NCI-H2107 treated with DMSO at 0.1 percent for 48 hours (cell line): ENCODE data around the gene DNAJC3.
A peak's percentile ranks its signal among the peaks of the same experiment; 100 is the strongest.
"Not testable (repeated sequence)": the region's sequence is repeated elsewhere in the genome, so short reads cannot be mapped to it uniquely, and the experiment has no call there.

ENCODE experiments used
- DNase-seq: peaks from one replicate; lab custom pipeline; 2025; ENCODE audit not compliant: unreplicated experiment; lab: John Stamatoyannopoulos, UW

The DNAJC3 gene

GRCh38 chr13:95667235-95667634, 9.7 kb upstream of the DNAJC3 start:
- not testable (repeated sequence) for DNase-seq

- no peak for DNase-seq
Measured at GRCh38 chr13:95671597-95671996, 5.3 kb upstream of the DNAJC3 start.

DNA sequence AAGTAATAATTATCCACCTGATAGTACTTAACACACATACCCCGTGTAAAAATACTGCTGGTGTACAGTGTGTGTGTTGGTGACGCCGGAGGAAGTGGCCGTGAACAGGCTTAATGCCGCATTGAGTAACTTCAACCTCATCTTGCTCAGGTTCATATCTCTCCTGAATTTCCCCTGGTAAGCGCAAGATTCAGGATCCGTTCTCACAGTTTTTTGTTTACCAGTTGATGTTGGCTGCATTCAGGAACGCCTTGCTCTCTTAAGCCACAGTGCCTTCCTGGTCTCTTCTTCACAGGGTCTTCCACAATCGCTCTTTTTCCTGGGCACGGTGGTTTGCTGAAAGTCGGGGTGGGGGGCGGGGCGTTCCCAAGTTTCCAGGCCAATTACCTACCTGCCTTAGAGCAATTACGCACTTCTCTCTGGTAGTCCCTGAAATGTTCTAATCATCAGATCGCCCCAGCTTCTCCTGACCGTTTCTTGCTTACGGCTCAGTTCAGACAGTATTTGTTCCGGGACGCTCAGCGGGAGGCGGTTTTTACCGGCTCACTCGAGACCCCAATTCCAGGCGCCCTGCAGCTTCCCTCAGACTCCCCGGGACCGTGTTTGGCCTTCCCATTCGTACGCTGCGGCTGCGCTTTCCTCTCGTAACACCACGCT, 706 bp upstream of the DNAJC3 start:
- peak; percentile 58 for DNase-seq

DNA sequence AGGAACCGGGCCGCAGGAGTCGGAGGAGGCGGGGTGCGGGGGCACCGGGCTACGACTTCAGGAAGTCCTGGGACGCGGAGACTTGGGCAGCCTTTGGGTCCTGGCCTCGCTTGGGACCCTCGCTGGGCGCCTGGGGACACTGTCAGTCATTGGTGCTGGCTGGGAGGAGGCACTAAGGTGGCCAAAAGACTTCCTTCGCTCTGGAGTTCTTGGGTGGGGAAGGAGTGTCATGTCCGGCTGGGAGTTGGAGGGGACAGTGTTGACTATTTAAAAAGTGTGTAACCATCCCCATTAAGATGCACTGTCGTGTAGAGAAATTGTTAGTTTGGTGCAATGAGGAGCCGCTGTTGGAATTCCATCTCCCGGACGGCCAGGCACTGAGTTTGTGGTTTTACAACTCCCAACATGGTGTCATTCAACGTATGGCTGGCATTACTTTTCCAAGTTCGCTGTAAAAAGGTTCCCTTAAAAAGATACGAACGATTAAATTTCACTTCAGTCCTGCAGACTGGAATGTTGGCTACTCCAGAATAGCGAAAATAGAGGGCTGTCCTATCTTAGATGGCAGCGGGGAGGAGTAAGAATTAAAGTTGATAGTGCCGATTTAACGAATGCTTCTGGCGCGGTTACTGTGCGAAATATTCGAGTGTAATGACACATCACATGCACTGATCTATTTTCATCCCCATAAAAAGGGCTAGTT, 776 bp downstream of the DNAJC3 start:
- no peak for DNase-seq

- DNase-seq = no peak
Measured at GRCh38 chr13:95678967-95679366, 2.0 kb downstream of the DNAJC3 start.

DNA sequence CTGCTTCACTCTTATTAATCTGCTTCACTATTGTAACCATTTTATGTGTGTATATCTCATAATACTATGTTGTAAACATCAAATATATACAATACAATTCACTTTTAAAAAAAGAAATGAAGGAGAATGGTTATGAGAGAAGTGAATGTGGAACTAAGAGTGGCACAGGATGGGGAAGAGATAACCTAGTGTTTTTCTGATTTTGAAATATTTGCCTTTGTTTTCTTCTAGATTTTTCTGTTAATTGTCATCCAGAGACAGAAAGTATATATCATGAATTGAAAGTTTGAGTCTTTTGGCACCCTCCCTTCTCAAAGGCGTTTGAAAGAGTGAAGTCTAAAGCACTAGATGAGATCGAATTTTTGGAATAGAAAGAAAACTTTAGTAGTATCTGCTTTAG, 2.8 kb downstream of the DNAJC3 start:
- no peak for DNase-seq

GRCh38 chr13:95684418-95684817, 7.5 kb downstream of the DNAJC3 start:
- DNase-seq = no peak

- DNase-seq = not testable (repeated sequence)
Measured at GRCh38 chr13:95684960-95685359, 8.0 kb downstream of the DNAJC3 start.

- no peak for DNase-seq
Measured at GRCh38 chr13:95689582-95689926, 12.6 kb downstream of the DNAJC3 start.

DNA sequence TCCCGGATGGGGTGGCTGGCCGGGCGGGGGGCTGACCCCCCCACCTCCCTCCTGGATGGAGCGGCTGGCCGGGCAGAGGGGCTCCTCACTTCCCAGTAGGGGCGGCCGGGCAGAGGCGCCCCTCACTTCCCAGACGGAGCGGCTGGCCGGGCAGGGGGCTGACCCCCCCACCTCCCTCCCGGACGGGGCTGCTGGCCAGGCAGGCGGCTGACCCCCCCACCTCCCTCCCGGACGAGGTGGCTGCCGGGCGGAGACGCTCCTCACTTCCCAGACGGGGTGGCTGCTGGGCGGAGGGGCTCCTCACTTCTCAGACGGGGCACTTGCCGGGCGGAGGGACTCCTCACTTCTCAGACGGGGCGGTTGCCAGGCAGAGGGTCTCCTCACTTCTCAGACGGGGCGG, 14.0 kb downstream of the DNAJC3 start:
- DNase-seq = not testable (repeated sequence)

DNA sequence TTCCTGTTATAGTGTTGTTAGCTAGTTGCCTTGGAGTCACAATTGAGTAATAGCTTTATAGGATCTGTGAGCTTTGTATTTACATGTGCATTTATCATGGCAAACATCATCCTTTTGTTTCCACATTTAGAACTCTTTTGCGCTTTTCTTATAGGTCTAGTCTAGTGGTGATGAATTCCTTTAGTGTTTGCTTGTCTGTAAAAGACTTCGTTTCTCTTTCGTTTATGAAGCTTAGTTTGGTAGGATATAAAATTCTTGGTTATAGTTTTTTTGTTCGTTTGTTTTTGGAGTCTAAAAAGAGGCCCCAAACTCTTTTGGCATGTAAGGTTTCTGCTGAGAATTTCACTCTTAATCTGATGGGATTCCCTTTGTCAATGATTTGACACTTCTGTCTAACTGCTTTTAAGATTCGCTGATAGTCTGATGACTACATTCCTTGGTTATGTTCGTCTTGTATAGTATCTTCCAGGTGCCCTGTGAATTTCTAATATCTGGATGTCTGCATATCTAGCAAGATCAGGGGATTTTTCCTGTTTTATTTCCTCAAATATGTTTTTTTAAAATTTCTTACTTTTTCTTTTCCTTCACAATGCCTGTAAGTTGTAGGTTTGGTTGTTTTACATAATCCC, 20.2 kb downstream of the DNAJC3 start:
- DNase-seq = no peak

DNA sequence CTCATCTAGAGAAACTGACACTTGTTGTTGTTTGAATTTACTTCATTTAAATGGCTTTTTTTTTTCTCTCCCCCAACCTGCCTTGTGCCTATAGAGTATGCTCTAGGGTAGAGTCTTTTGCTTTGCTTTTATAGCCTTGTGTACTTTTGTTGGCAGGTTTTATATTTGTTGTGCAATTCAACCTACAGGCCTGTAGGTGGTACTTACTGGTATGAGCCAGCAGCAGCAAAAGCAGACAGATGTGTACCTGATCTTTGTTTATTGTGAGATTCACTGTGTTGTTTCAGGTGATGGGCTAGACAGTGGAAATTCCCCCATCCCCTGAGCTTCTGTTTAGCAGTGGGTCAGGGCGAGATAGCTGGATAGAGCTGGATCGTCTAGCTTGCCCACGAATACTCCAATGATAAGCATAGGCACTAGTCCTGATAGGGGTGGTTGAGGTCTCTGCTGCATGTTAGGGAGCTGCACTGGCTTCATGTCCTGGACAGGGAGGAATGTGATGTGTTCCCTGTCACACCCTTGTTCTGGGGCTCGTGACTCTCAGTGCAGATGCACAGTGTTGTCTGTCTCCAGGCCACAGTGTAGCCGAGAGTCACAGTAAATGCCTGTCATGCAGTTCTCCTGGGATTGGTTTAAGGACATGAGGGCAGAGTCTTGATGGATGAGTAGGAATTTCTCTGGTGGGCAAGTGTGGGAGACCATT, 21.3 kb downstream of the DNAJC3 start:
- DNase-seq = no peak

DNA sequence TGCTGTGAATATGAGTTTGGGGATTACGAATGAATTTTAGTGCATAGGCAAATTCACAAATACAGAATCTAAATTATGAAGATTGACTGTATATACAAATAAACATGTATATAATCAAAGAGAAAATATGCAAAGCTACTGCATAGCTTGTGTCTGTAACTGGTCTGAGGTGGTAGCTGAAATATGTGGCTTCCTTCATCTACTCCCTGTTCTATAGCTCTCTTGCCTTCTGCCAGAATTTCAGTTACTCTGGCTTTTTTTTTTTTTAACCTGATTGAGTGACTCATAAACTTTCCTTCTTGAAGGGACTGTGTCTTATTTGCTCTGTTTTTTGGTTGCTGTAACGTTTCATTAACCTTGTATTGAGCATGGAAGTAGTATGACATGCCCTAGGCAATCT, 26.6 kb downstream of the DNAJC3 start:
- no peak for DNase-seq

DNA sequence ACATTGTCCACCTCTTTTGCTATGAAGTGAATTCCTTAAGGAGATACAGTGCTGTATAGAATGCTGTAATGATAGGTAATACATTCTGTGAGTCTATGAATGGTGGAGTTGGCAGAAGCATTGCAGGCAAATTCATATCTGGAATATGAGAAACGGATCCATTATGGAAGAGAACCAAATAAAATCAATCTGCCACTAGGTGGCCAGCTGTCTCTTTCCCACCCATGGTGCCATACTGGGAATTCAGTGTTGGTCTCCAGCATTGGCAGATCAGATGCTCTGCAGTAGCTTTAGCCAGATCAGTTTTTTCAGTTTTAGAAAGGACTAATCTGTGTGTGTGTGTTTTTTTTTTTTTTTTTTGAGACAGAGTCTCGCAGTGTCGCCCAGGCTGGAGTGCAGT, 27.6 kb downstream of the DNAJC3 start:
- DNase-seq = no peak

GRCh38 chr13:95706356-95706755, 29.4 kb downstream of the DNAJC3 start:
- DNase-seq = no peak

DNA sequence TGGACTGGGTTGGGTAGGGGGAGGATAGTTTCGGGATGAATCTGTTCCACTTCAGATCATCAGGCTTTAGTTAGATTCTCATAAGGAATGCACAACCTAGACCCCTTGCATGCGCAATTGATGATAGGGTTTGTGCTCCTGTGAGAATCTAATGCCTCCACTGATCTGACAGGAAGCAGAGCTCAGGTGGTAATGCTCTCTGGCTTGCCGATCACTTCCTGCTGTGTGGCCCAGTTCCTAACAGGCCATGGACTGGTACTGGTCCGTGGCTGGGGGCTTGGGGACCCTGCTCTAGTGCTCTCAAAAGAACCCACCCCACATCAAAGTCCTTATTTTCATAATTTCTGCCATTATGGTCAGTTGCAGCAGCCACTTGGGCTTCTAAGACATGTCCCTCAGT, 30.1 kb downstream of the DNAJC3 start:
- DNase-seq = no peak

- DNase-seq = no peak
Measured at GRCh38 chr13:95707442-95708390, 30.8 kb downstream of the DNAJC3 start.

GRCh38 chr13:95708391-95708774, 31.4 kb downstream of the DNAJC3 start:
- no peak for DNase-seq

DNA sequence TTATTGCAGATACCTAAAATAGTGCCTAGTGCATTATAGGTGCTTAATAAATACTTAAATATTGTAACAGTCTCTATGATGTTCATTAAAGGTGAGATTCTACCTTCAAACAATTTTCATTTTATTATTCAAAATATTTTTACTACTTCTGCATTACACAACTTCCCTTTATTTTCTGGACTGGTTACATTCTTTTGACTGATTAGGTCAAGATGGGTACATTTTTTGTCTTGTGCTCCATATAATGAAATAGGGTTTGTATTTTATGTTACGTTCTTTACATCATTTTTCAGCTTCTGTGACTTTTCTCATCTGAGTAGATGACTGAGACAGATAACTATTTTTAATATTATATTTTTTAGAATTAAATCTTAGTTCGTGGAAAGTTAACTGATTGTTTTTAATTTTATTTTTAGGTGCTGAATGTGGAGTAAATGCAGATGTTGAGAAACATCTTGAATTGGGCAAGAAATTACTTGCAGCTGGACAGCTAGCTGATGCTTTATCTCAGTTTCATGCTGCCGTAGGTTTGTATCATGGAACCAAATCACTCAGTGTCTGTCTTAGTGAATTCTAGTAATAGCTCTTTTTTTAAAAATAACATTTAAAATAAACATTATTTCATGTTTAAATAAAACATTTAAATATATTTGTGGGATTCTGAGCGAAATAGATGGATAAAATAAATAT, 32.0 kb downstream of the DNAJC3 start:
- no peak for DNase-seq

GRCh38 chr13:95710313-95710712, 33.4 kb downstream of the DNAJC3 start:
- DNase-seq = no peak
